Measurements from ENCODE around the gene ABHD12. TPM values are rescaled to one million over a fixed set of nuclear protein-coding genes. Genes with fewer than 3 reads are reported as not detected.
"Not testable (repeated sequence)": the region's sequence is repeated elsewhere in the genome, so short reads cannot be mapped to it uniquely, and the experiment has no call there.

ABHD12 gene
- total RNA-seq, 1 donor from 2014 or later = 51.3 TPM

GRCh38 chr20:25338112-25339023, 52.3 kb downstream of the ABHD12 start:
- peaks cover 27% of the 10 kb centered on the region for H3K4me1 Mint-ChIP-seq (ENCODE audit: low read depth)
- DNase-seq (ENCODE audit: low spot score, unreplicated experiment) = no peak
- peaks cover 11% of the 10 kb centered on the region for H3K36me3 Mint-ChIP-seq (ENCODE audit: insufficient read depth)
- no peaks in the 10 kb centered on the region for H3K27me3 Mint-ChIP-seq
- H3K9me3 Mint-ChIP-seq (ENCODE audit: low read depth) = no peaks in the 10 kb centered on the region
- TF ChIP-seq CTCF (IDR thresholded peaks at IDR 0.05; ENCODE audit: unreplicated experiment) = no peak
- H3K27ac Mint-ChIP-seq = peak overlapping the region; percentile 67
- H3K4me3 Mint-ChIP-seq (ENCODE audit: low read depth) = no peak overlapping the region

- Mint-ChIP-seq H3K4me3 (ENCODE audit: low read depth) (no peak overlapping the region), H3K4me1 (ENCODE audit: low read depth) (peaks cover 27% of the 10 kb centered on the region), H3K27me3 (no peaks in the 10 kb centered on the region), H3K36me3 (ENCODE audit: insufficient read depth) (peaks cover 11% of the 10 kb centered on the region), H3K27ac (no peak overlapping the region), H3K9me3 (ENCODE audit: low read depth) (no peaks in the 10 kb centered on the region)
- DNase-seq (ENCODE audit: low spot score, unreplicated experiment) = no peak
- peak; percentile 41 for TF ChIP-seq CTCF (IDR thresholded peaks at IDR 0.05; ENCODE audit: unreplicated experiment)
Measured at GRCh38 chr20:25336561-25337422, 53.8 kb downstream of the ABHD12 start.

GRCh38 chr20:25334972-25335371, 55.7 kb downstream of the ABHD12 start:
- DNase-seq (ENCODE audit: low spot score, unreplicated experiment); H3K4me3 Mint-ChIP-seq (ENCODE audit: low read depth); H3K27ac Mint-ChIP-seq; H3K27me3 Mint-ChIP-seq; H3K9me3 Mint-ChIP-seq (ENCODE audit: low read depth): not testable (repeated sequence)
- Mint-ChIP-seq H3K4me1 (ENCODE audit: low read depth) (peaks cover 21% of the 10 kb centered on the region), H3K36me3 (ENCODE audit: insufficient read depth) (peaks cover 11% of the 10 kb centered on the region)

- Mint-ChIP-seq H3K27me3 (no peaks in the 10 kb centered on the region), H3K27ac (no peak overlapping the region), H3K4me1 (ENCODE audit: low read depth) (no peaks in the 10 kb centered on the region), H3K36me3 (ENCODE audit: insufficient read depth) (peaks cover 7% of the 10 kb centered on the region), H3K9me3 (ENCODE audit: low read depth) (peaks cover 6% of the 10 kb centered on the region), H3K4me3 (ENCODE audit: low read depth) (no peak overlapping the region)
- no peak for TF ChIP-seq CTCF (IDR thresholded peaks at IDR 0.05; ENCODE audit: unreplicated experiment)
- no peak for DNase-seq (ENCODE audit: low spot score, unreplicated experiment)
Measured at GRCh38 chr20:25328954-25329498, 61.6 kb downstream of the ABHD12 start.

GRCh38 chr20:25327521-25328235, 63.0 kb downstream of the ABHD12 start:
- DNase-seq (ENCODE audit: low spot score, unreplicated experiment) = no peak
- H3K9me3 Mint-ChIP-seq (ENCODE audit: low read depth) = peaks cover 6% of the 10 kb centered on the region
- no peak overlapping the region for H3K27ac Mint-ChIP-seq
- H3K4me1 Mint-ChIP-seq (ENCODE audit: low read depth) = no peaks in the 10 kb centered on the region
- TF ChIP-seq CTCF (IDR thresholded peaks at IDR 0.05; ENCODE audit: unreplicated experiment) = no peak
- H3K36me3 Mint-ChIP-seq (ENCODE audit: insufficient read depth) = peaks cover 6% of the 10 kb centered on the region
- H3K27me3 Mint-ChIP-seq = no peaks in the 10 kb centered on the region
- no peak overlapping the region for H3K4me3 Mint-ChIP-seq (ENCODE audit: low read depth)
